Measurements from ENCODE around the gene SH3RF1. TPM values are rescaled to one million over a fixed set of nuclear protein-coding genes. Genes with fewer than 3 reads are reported as not detected.

The SH3RF1 gene
- total RNA-seq, 1 experiment from 2014 or later = 15.3 TPM

DNA sequence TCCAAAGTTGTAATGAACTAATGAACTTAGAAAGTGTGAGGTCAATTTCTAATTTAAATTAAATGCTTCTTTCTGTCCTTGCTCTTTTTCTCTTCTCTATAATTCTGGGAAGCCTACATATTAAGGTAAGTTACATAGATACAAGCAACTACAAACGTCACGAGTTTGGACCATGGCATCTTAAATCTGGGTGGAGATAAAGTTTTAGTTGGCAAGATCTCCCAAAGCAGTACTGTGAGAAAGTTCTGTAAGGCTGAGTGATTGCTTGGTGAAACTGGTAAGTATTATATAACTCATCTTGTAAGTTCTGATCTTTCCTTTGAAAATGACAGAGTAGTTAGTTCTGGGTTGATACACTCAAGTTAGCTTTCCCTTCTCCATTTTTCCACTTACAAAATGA, 135.0 kb downstream of the SH3RF1 start:
- Histone ChIP-seq H3K4me1 (ENCODE audit: insufficient read depth, low read length) (no peaks in the 10 kb centered on the region), H2BK20ac (ENCODE audit: low read depth, low read length, poor library complexity, severe bottlenecking) (no peak overlapping the region), H3K27ac (ENCODE audit: insufficient read length, low read depth, low read length) (no peak overlapping the region), H3K18ac (ENCODE audit: insufficient read length, low read depth, low read length) (no peak overlapping the region), H2AFZ (ENCODE audit: low read length) (no peak overlapping the region), H3K14ac (ENCODE audit: insufficient read depth, low read length) (no peak overlapping the region), H4K91ac (ENCODE audit: insufficient read length, low read depth, low read length) (no peak overlapping the region), H2BK5ac (ENCODE audit: insufficient read length, low read length) (no peak overlapping the region), H3K23me2 (ENCODE audit: insufficient read length, low read depth, low read length, poor library complexity, severe bottlenecking) (no peaks in the 10 kb centered on the region), H2BK15ac (ENCODE audit: low read depth, low read length) (no peak overlapping the region), H3K9ac (ENCODE audit: extremely low read depth, insufficient read length, low read length) (no peak overlapping the region), H3K4me2 (ENCODE audit: insufficient read depth, insufficient read length, low read length) (no peak overlapping the region), H4K5ac (ENCODE audit: insufficient read length, low read depth, low read length) (no peak overlapping the region), H4K8ac (replicated peaks; ENCODE audit: insufficient read length, low read depth, low read length) (no peak overlapping the region), H3K56ac (ENCODE audit: insufficient read length, low read depth, low read length) (no peak overlapping the region), H3K23ac (ENCODE audit: insufficient read length, low read depth, low read length) (no peak overlapping the region), H3K79me1 (ENCODE audit: insufficient read depth, low read depth, low read length, poor library complexity, severe bottlenecking) (no peaks in the 10 kb centered on the region), H4K20me1 (ENCODE audit: control insufficient read depth, insufficient read depth, insufficient read length) (no peaks in the 10 kb centered on the region), H3K27me3 (ENCODE audit: insufficient read depth, low read length) (no peaks in the 10 kb centered on the region), H2BK120ac (ENCODE audit: low read depth, low read length, poor library complexity, severe bottlenecking) (no peak overlapping the region), H2BK12ac (ENCODE audit: insufficient read length, low read depth, low read length) (no peak overlapping the region), H3K4ac (ENCODE audit: low read depth, low read length) (no peak overlapping the region), H3T11ph (ENCODE audit: low read length) (no peak overlapping the region), H2AK5ac (ENCODE audit: insufficient read length, low read length) (no peak overlapping the region), H3K9me3 (ENCODE audit: control insufficient read depth, low read depth, low read length) (no peaks in the 10 kb centered on the region), H3K79me2 (ENCODE audit: insufficient read depth, low read length) (no peaks in the 10 kb centered on the region)
- no peak overlapping the region for H3K4me3 Mint-ChIP-seq
- no CpG with 5 or more reads among the region's 2 CpGs for WGBS (ENCODE audit: extremely low coverage, insufficient read length, low lambda C conversion rate)
- H3K9me3 Mint-ChIP-seq = no peaks in the 10 kb centered on the region
- no peak overlapping the region for H3K27ac Mint-ChIP-seq
- TF ChIP-seq, protein P1, sequence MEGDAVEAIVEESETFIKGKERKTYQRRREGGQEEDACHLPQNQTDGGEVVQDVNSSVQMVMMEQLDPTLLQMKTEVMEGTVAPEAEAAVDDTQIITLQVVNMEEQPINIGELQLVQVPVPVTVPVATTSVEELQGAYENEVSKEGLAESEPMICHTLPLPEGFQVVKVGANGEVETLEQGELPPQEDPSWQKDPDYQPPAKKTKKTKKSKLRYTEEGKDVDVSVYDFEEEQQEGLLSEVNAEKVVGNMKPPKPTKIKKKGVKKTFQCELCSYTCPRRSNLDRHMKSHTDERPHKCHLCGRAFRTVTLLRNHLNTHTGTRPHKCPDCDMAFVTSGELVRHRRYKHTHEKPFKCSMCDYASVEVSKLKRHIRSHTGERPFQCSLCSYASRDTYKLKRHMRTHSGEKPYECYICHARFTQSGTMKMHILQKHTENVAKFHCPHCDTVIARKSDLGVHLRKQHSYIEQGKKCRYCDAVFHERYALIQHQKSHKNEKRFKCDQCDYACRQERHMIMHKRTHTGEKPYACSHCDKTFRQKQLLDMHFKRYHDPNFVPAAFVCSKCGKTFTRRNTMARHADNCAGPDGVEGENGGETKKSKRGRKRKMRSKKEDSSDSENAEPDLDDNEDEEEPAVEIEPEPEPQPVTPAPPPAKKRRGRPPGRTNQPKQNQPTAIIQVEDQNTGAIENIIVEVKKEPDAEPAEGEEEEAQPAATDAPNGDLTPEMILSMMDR (conservative IDR thresholded peaks at IDR 0.05) = no peak
- peaks cover 17 to 37% (median 31%) of the 10 kb centered on the region in 3 experiments; a peak in 6 of 7 replicates for H3K36me3 Mint-ChIP-seq (ENCODE audit: insufficient read depth in 1 of 3, low read depth in 3 of 3)
- no peak for DNase-seq
- no peaks in the 10 kb centered on the region for H3K27me3 Mint-ChIP-seq (ENCODE audit: low read depth)
- no peaks in the 10 kb centered on the region for H3K4me1 Mint-ChIP-seq

Data from H9 (cell line).